Fibroblast of pulmonary artery (primary cell): ENCODE measurements around the gene ANKRD44.

Experiments used
- DNase-seq: peaks from one replicate; pipeline ENCODE4 v3.0.0-alpha.2; 2010; ENCODE audit warnings: low read depth
- H3K4me3 ChIP-seq: replicated peaks from 2 replicates; pipeline ENCODE4 v1.5.1; 2011; ENCODE audit warnings: low read depth, mild to moderate bottlenecking, control low read depth, low read length, moderate library complexity
- CTCF ChIP-seq: IDR thresholded peaks from 2 replicates; pipeline ENCODE4 v1.5.1; 2011; ENCODE audit warnings: mild to moderate bottlenecking, control low read depth, low read length, inconsistent platforms; ENCODE audit errors: missing control alignments

The ANKRD44 gene

GRCh38 chr2:197158591-197159550 is 151.7 kb downstream of the ANKRD44 start:
- no peak overlapping the region for H3K4me3 ChIP-seq
- no peak for TF ChIP-seq CTCF
- no peak for DNase-seq

- DNase-seq, result no peak
- TF ChIP-seq CTCF, result no peak
- no peak overlapping the region for H3K4me3 ChIP-seq
Observed at GRCh38 chr2:197157879-197158537, 152.6 kb downstream of the ANKRD44 start.

- H3K4me3 ChIP-seq, result no peak overlapping the region
- DNase-seq, result no peak
- TF ChIP-seq CTCF, result no peak
Observed at GRCh38 chr2:197156771-197157170, 153.8 kb downstream of the ANKRD44 start.

GRCh38 chr2:197152451-197153228 is 157.9 kb downstream of the ANKRD44 start:
- peak; percentile 67 for DNase-seq
- no peak overlapping the region for H3K4me3 ChIP-seq
- TF ChIP-seq CTCF, result peak; percentile 16

GRCh38 chr2:197149546-197149945 is 161.0 kb downstream of the ANKRD44 start:
- DNase-seq, result no peak
- TF ChIP-seq CTCF, result no peak
- no peak overlapping the region for H3K4me3 ChIP-seq

- no peak for TF ChIP-seq CTCF
- DNase-seq, result no peak
- H3K4me3 ChIP-seq, result no peak overlapping the region
Observed at GRCh38 chr2:197148401-197148800, 162.2 kb downstream of the ANKRD44 start.
